HepG2 (cell line): ENCODE data around the gene SNX10. TPM values are rescaled to one million over a fixed set of nuclear protein-coding genes. Genes with fewer than 3 reads are reported as not detected.

Experiments used
- CEBPB ChIP-seq: IDR thresholded peaks from 2 replicates; pipeline ENCODE4 v1.6.1; 2011; ENCODE audit warnings: low read depth, low read length, improper control_type of control experiment, borderline replicate concordance
- CTCF ChIP-seq: sonication (generic); formaldehyde crosslinking; IDR thresholded peaks from 2 replicates; pipeline ENCODE4 v1.5.0; 2020; ENCODE audit warnings: mild to moderate bottlenecking, missing genetic modification reagents, moderate library complexity
- EHMT2 ChIP-seq: fragments of 200-600 bp; sonication (generic); IDR thresholded peaks from 2 replicates; pipeline ENCODE4 v1.7.0; 2017; ENCODE audit warnings: antibody characterized with exemption, low read depth, low read length, borderline replicate concordance
- FOXP4 ChIP-seq: sonication (generic); formaldehyde crosslinking; IDR thresholded peaks from 2 replicates; pipeline ENCODE4 v1.4.0; 2020; ENCODE audit warnings: missing genetic modification reagents
- HOXA3 ChIP-seq: sonication (generic); formaldehyde crosslinking; IDR thresholded peaks from 2 replicates; pipeline ENCODE4 v1.5.0; 2020; ENCODE audit warnings: missing genetic modification reagents
- IRF9 ChIP-seq: sonication (generic); formaldehyde crosslinking; IDR thresholded peaks from 2 replicates; pipeline ENCODE4 v1.8.0; 2022; ENCODE audit warnings: missing genetic modification reagents, mild to moderate bottlenecking, borderline replicate concordance
- KAT8 ChIP-seq: IDR thresholded peaks from 2 replicates; pipeline ENCODE4 v1.6.1; 2016; ENCODE audit warnings: missing genetic modification reagents, missing compliant biosample characterization
- KDM5B ChIP-seq: sonication (generic); formaldehyde crosslinking; IDR thresholded peaks from 2 replicates; pipeline ENCODE4 v1.4.0; 2020; ENCODE audit warnings: missing genetic modification reagents, mild to moderate bottlenecking, borderline replicate concordance
- KLF6 ChIP-seq: IDR thresholded peaks from 2 replicates; pipeline ENCODE4 v1.8.0; 2016; ENCODE audit warnings: missing biosample characterization, missing genetic modification reagents
- MAFK ChIP-seq, 2 experiments: IDR thresholded peaks in 1 of 2; conservative IDR thresholded peaks in 1 of 2; 2 replicates each; pipeline ENCODE4 v1.6.1; 2011; ENCODE audit warnings: improper control_type of control experiment in 2 of 2, low read length in 2 of 2
- NFE2L2 ChIP-seq: fragments of 150-350 bp; IDR thresholded peaks from 2 replicates; pipeline ENCODE4 v1.6.1; 2014; ENCODE audit warnings: low read length
- PAX8 ChIP-seq: sonication (generic); formaldehyde crosslinking; IDR thresholded peaks from 2 replicates; pipeline ENCODE4 v1.8.0; 2022; ENCODE audit warnings: mild to moderate bottlenecking, missing genetic modification reagents, borderline replicate concordance
- PAXIP1 ChIP-seq: sonication (generic); formaldehyde crosslinking; conservative IDR thresholded peaks from 2 replicates; pipeline ENCODE4 v1.4.0; 2020; ENCODE audit warnings: mild to moderate bottlenecking, missing genetic modification reagents, moderate library complexity
- RARA ChIP-seq: IDR thresholded peaks from 2 replicates; pipeline ENCODE4 v1.6.1; 2016; ENCODE audit warnings: missing genetic modification reagents, missing compliant biosample characterization
- ZBTB37 ChIP-seq: sonication (generic); formaldehyde crosslinking; IDR thresholded peaks from 2 replicates; pipeline ENCODE4 v1.4.0; 2020; ENCODE audit warnings: mild to moderate bottlenecking, missing genetic modification reagents
- ZNF414 ChIP-seq: sonication (generic); formaldehyde crosslinking; IDR thresholded peaks from 2 replicates; pipeline ENCODE4 v1.5.0; 2020; ENCODE audit warnings: missing genetic modification reagents
- ZNF740 ChIP-seq: sonication (generic); formaldehyde crosslinking; IDR thresholded peaks from 2 replicates; pipeline ENCODE4 v1.4.0; 2020; ENCODE audit warnings: missing genetic modification reagents
- polyA plus RNA-seq, 8 experiments: library from polyadenylated mRNA; depleted of rRNA in 3 of 8; stranded (reverse) in 7 of 8; unstranded in 1 of 8; fragments of >200 nt; fragmentation: Illumina TruSeq in 4 of 8; extraction: Trizol in 4 of 8; gene quantifications; 2 replicates each; pipeline versions ENCODE4 v1.2.1 to v1.2.3, GENCODE V29; 2011 to 2016; ENCODE audit warnings: low read depth in 4 of 8, missing spikeins in 1 of 8, mixed read lengths in 1 of 8; ENCODE audit not compliant: insufficient read depth in 1 of 8
- total RNA-seq, 5 experiments: library from RNA; depleted of rRNA; stranded (reverse); fragments of >200 nt; fragmentation: Illumina TruSeq; extraction: Trizol; gene quantifications; 2 replicates each; pipeline ENCODE4 v1.2.3, GENCODE V29; 2016; ENCODE audit warnings: low read depth in 1 of 5

SNX10 gene
- total and polyA plus RNA-seq, 2 of the 13 experiments (the other 11 are each of a cell fraction or from before 2014, with no cell fraction given) = 26.0 to 27.6 TPM

GRCh38 chr7:26404189-26404996, 112.7 kb downstream of the SNX10 start (continued):
- TF ChIP-seq PAXIP1 (peak; percentile 39; the same call in 1 of the 2 replicates), CEBPB (peak; percentile 50; the same call in 1 of the 2 replicates), RARA (0 out of 2 replicates have a peak, but pooled peaks have one; percentile 16), KLF6 (no peak), KDM5B (CRISPR knock-in tag) (no peak), MAFK (conservative IDR thresholded peaks at IDR 0.05 in 1 of 2, IDR thresholded peaks at IDR 0.05 in 1 of 2; ENCODE audit: low read length in 2 of 2) (peak; percentile 91 to 94), HOXA3 (peak; percentile 35; the same call in 1 of the 2 replicates), IRF9 (CRISPR knock-in tag) (no peak), ZNF740 (CRISPR knock-in tag) (no peak), ZBTB37 (CRISPR knock-in tag) (no peak), EHMT2 (peak; percentile 37; the same call in 1 of the 2 replicates), CTCF (CRISPR knock-in tag) (no peak), ZNF414 (CRISPR knock-in tag) (no peak), NFE2L2 (peak; percentile 52), PAX8 (CRISPR knock-in tag) (no peak), KAT8 (peak; percentile 19; the same call in 1 of the 2 replicates), FOXP4 (CRISPR knock-in tag) (peak; percentile 45; the same call in 1 of the 2 replicates)
